ENCODE results near the gene GJC1. TPM values are rescaled to one million over a fixed set of nuclear protein-coding genes. Genes with fewer than 3 reads are reported as not detected.
A peak's percentile ranks its signal among the peaks of the same experiment; 100 is the strongest.

The GJC1 gene
- total and polyA plus RNA-seq, 2 donors (not counting 3 experiments of a cell fraction or from before 2014, with no cell fraction given), result 13.8 to 39.7 TPM

DNA sequence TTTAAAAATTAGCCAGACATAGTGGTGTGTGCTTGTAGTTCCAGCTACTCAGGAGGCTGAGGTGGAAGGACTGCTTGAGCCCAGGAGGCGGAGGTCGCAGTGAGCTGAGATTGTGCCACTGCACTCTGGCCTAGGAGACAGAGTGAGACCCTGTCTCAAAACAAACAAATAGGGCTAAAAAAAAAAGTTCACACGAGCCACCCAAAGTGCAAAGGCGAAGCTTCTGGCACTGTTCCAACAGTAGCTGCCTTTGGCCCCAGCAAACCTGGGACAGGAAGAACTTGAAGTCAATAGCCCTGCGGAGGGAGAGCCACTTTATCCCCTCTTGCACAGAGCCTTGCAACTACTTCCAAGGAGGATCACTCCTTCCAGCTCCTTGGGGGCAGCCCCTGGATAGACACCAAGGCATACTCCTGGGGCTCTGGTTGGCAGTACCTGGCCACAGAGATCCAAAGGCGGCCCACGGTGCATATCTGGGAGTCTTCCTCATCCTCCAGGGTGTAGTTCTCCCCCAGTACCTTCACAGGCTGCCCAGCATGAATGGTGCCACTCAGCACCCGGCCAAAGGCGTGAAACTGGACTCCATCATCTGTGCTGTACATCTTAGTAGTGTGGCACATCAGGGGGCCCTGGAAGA is 32.3 kb upstream of the GJC1 start:
- no peaks in the 10 kb centered on the region for H3K27me3 ChIP-seq (ENCODE audit: control insufficient read depth in 2 of 2, insufficient read depth in 2 of 2, low read length in 2 of 2)
- no peaks in the 10 kb centered on the region for H3K9me1 ChIP-seq (replicated peaks; ENCODE audit: control insufficient read depth, extremely low read depth, insufficient read depth, low read length)
- no peak for TF ChIP-seq JUN (IDR thresholded peaks at IDR 0.05; ENCODE audit: borderline replicate concordance, insufficient read depth, insufficient read length, low read depth)
- TF ChIP-seq, protein P1, sequence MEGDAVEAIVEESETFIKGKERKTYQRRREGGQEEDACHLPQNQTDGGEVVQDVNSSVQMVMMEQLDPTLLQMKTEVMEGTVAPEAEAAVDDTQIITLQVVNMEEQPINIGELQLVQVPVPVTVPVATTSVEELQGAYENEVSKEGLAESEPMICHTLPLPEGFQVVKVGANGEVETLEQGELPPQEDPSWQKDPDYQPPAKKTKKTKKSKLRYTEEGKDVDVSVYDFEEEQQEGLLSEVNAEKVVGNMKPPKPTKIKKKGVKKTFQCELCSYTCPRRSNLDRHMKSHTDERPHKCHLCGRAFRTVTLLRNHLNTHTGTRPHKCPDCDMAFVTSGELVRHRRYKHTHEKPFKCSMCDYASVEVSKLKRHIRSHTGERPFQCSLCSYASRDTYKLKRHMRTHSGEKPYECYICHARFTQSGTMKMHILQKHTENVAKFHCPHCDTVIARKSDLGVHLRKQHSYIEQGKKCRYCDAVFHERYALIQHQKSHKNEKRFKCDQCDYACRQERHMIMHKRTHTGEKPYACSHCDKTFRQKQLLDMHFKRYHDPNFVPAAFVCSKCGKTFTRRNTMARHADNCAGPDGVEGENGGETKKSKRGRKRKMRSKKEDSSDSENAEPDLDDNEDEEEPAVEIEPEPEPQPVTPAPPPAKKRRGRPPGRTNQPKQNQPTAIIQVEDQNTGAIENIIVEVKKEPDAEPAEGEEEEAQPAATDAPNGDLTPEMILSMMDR (IDR thresholded peaks at IDR 0.05; ENCODE audit: extremely low read depth in 1 of 2, insufficient read depth in 1 of 2, low read depth in 1 of 2, low read length in 2 of 2), result no peak
- TF ChIP-seq POLR2A (IDR thresholded peaks at IDR 0.05; ENCODE audit: low read depth, low read length), result no peak
- no peak for TF ChIP-seq GATA2 (IDR thresholded peaks at IDR 0.05; ENCODE audit: insufficient read depth, insufficient read length, low read depth, low read length)
- TF ChIP-seq, protein P2, sequence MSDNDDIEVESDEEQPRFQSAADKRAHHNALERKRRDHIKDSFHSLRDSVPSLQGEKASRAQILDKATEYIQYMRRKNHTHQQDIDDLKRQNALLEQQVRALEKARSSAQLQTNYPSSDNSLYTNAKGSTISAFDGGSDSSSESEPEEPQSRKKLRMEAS (IDR thresholded peaks at IDR 0.05; ENCODE audit: insufficient read depth, insufficient read length), result no peak
- TF ChIP-seq FOS (IDR thresholded peaks at IDR 0.05; ENCODE audit: borderline replicate concordance, insufficient read depth, low read length), result no peak
- H3K4me1 ChIP-seq (ENCODE audit: control insufficient read depth, extremely low read depth, insufficient read depth, low read length), result peaks cover 14% of the 10 kb centered on the region
- no peak overlapping the region for H3K9ac ChIP-seq (replicated peaks; ENCODE audit: extremely low read depth, insufficient read depth, low read length)
- no TSS peak for BruUV-seq (replicated peaks)
- no peak overlapping the region for H3K4me3 ChIP-seq (replicated peaks in 1 of 3; ENCODE audit: insufficient read depth in 1 of 3, low read depth in 1 of 3, low read length in 3 of 3)
- H3K9me3 ChIP-seq (replicated peaks; ENCODE audit: control insufficient read depth, insufficient read depth, low read length), result no peaks in the 10 kb centered on the region
- no peaks in the 10 kb centered on the region for H4K20me1 ChIP-seq (replicated peaks; ENCODE audit: control insufficient read depth, extremely low read depth, insufficient read depth, low read length)
- peaks cover 19 to 37% of the 10 kb centered on the region in 2 experiments for H3K36me3 ChIP-seq (ENCODE audit: control insufficient read depth in 2 of 2, extremely low read depth in 1 of 2, insufficient read depth in 2 of 2, low read length in 2 of 2)
- FAIRE-seq, result no peak
- dilution Hi-C loops (cut with MboI; ENCODE audit: extremely low pct_ligation_motif_present, low sequenced_read_pairs) (loop anchor here (25.0 kb wide), 1 partner anchor 100 kb away; the partner anchor contains the start of gene ADAM11), intact Hi-C loops (cut with micrococcal nuclease) (no loop called here)
- H3K4me2 ChIP-seq (ENCODE audit: insufficient read depth, low read length), result no peak overlapping the region
- DNase-seq (ENCODE audit: low read depth, low spot score), result no peak
- H2AFZ ChIP-seq (ENCODE audit: low read depth, low read length), result no peak overlapping the region
- CTCF ChIA-PET, result interaction anchor here (0.9 to 16.1 kb wide), 10 partner anchors 10 to 125 kb away, joined by 3 to 368 read pairs (median 3); no protein-coding TSS in a partner anchor
- H3K27ac ChIP-seq (ENCODE audit: insufficient read depth, low read depth, low read length), result peak overlapping the region; percentile 15
- H3K79me2 ChIP-seq (ENCODE audit: control insufficient read depth, insufficient read depth, low read length), result no peaks in the 10 kb centered on the region
- POLR2A ChIA-PET, result no interaction called here
